GM12878 (cell line): ENCODE measurements around the gene LMF2. TPM values are rescaled to one million over a fixed set of nuclear protein-coding genes. Genes with fewer than 3 reads are reported as not detected.

Source experiments
- BCL3 ChIP-seq: IDR thresholded peaks from 2 replicates; pipeline ENCODE4 v1.6.1; 2011; ENCODE audit warnings: borderline replicate concordance, low read depth, mild to moderate bottlenecking, moderate library complexity, low read length; ENCODE audit not compliant: insufficient read depth, poor library complexity, severe bottlenecking
- CBFB ChIP-seq: IDR thresholded peaks from 2 replicates; pipeline ENCODE4 v1.6.1; 2016; ENCODE audit warnings: antibody characterized with exemption, low read depth
- CBX3 ChIP-seq: fragments of 200-600 bp; sonication (generic); IDR thresholded peaks from 2 replicates; pipeline ENCODE4 v1.6.1; 2016; ENCODE audit warnings: low read depth, borderline replicate concordance
- CUX1 ChIP-seq: IDR thresholded peaks from 2 replicates; pipeline ENCODE4 v1.6.1; 2012; ENCODE audit warnings: improper control_type of control experiment, low read depth, low read length; ENCODE audit not compliant: insufficient replicate concordance
- EED ChIP-seq: sonication (generic); IDR thresholded peaks from 2 replicates; pipeline ENCODE4 v1.6.1; 2016; ENCODE audit warnings: antibody characterized with exemption, low read depth
- EGR1 ChIP-seq, 2 experiments: IDR thresholded peaks; 1 replicate in 1 of 2; 2 replicates in 1 of 2; pipeline ENCODE4 v1.6.1; 2011 to 2012; ENCODE audit warnings: low read depth in 2 of 2, low read length in 2 of 2, borderline replicate concordance in 1 of 2, mild to moderate bottlenecking in 1 of 2, moderate library complexity in 1 of 2
- ETV6 ChIP-seq, 2 experiments: fragments of 450-650 bp in 1 of 2; IDR thresholded peaks in 1 of 2; conservative IDR thresholded peaks in 1 of 2; 2 replicates each; pipeline ENCODE4 v1.6.1; 2014; ENCODE audit warnings: antibody characterized with exemption in 1 of 2, borderline replicate concordance in 1 of 2, low read depth in 1 of 2, mild to moderate bottlenecking in 1 of 2, moderate library complexity in 1 of 2
- KAT2A ChIP-seq: conservative IDR thresholded peaks from 2 replicates; pipeline ENCODE4 v1.6.1; 2011; ENCODE audit warnings: low read depth, low read length; ENCODE audit not compliant: control insufficient read depth
- MLLT1 ChIP-seq: fragments of 450-650 bp; IDR thresholded peaks from 2 replicates; pipeline ENCODE4 v1.6.1; 2016; ENCODE audit warnings: mild to moderate bottlenecking
- MTA2 ChIP-seq: fragments of 450-650 bp; IDR thresholded peaks from 2 replicates; pipeline ENCODE4 v1.6.1; 2016; ENCODE audit warnings: low read depth, mild to moderate bottlenecking, moderate library complexity
- MTA3 ChIP-seq: IDR thresholded peaks from 2 replicates; pipeline ENCODE4 v1.6.1; 2012; ENCODE audit warnings: low read length, inconsistent platforms, borderline replicate concordance
- PAX5 ChIP-seq: IDR thresholded peaks from 2 replicates; pipeline ENCODE4 v1.6.1; 2011; ENCODE audit warnings: low read depth, low read length, borderline replicate concordance
- PML ChIP-seq: IDR thresholded peaks from 2 replicates; pipeline ENCODE4 v1.6.1; 2012; ENCODE audit warnings: low read length, inconsistent platforms
- POLR2A ChIP-seq: IDR thresholded peaks from 2 replicates; pipeline ENCODE4 v1.6.1; 2011; ENCODE audit warnings: low read depth, mild to moderate bottlenecking, low read length
- RB1 ChIP-seq: fragments of 450-650 bp; formaldehyde crosslinking; IDR thresholded peaks from 2 replicates; pipeline ENCODE4 v1.6.1; 2017; ENCODE audit warnings: mild to moderate bottlenecking, borderline replicate concordance
- RFX5 ChIP-seq: IDR thresholded peaks from 2 replicates; pipeline ENCODE4 v1.6.1; 2011; ENCODE audit warnings: low read depth, low read length, improper control_type of control experiment
- SMAD1 ChIP-seq: fragments of 450-650 bp; IDR thresholded peaks from 2 replicates; pipeline ENCODE4 v1.6.1; 2018; ENCODE audit warnings: mild to moderate bottlenecking, low read depth; ENCODE audit not compliant: partially characterized antibody
- SREBF1 ChIP-seq: IDR thresholded peaks from 2 replicates; pipeline ENCODE4 v1.6.1; 2012; ENCODE audit warnings: mild to moderate bottlenecking, low read length
- SREBF2 ChIP-seq: IDR thresholded peaks from 2 replicates; pipeline ENCODE4 v1.6.1; 2012; ENCODE audit warnings: mild to moderate bottlenecking, low read length
- TARDBP ChIP-seq: IDR thresholded peaks from 2 replicates; pipeline ENCODE4 v1.6.1; 2016; ENCODE audit warnings: borderline replicate concordance
- TCF7 ChIP-seq: IDR thresholded peaks from 2 replicates; pipeline ENCODE4 v1.6.1; 2014; ENCODE audit warnings: antibody characterized with exemption, borderline replicate concordance
- USF1 ChIP-seq: IDR thresholded peaks from 2 replicates; pipeline ENCODE4 v1.6.1; 2011; ENCODE audit warnings: borderline replicate concordance, low read depth, mild to moderate bottlenecking, moderate library complexity, mixed read lengths, low read length; ENCODE audit not compliant: insufficient read depth; ENCODE audit errors: extremely low read length
- ZNF274 ChIP-seq: IDR thresholded peaks from one replicate; pipeline ENCODE4 v1.8.0; 2011; ENCODE audit not compliant: insufficient read length, insufficient read depth
- polyA plus RNA-seq, 11 experiments: library from polyadenylated mRNA; depleted of rRNA in 4 of 11; unstranded in 6 of 11; stranded (reverse) in 5 of 11; fragments of >200 nt; fragmentation: Nextera tagmentation in 4 of 11; fragmentation: Illumina TruSeq in 1 of 11; extraction: Ambion mirVana in 4 of 11; extraction: Trizol in 1 of 11; gene quantifications; 1 replicate in 1 of 11; 2 replicates in 10 of 11; pipeline versions ENCODE4 v1.2.1 to v1.2.3, GENCODE V29; 2011 to 2016; ENCODE audit warnings: inconsistent platforms in 2 of 11, missing spikeins in 2 of 11, low read depth in 1 of 11
- total RNA-seq, 4 experiments: library from RNA; depleted of rRNA in 3 of 4; stranded (reverse); fragments of >200 nt in 3 of 4; fragmentation: Illumina TruSeq in 1 of 4; extraction: Trizol in 1 of 4; gene quantifications; 2 replicates each; pipeline versions ENCODE4 v1.2.1 to v1.2.3, GENCODE V29; 2013 to 2021

The LMF2 gene
- total and polyA plus RNA-seq, 10 of the 15 experiments (the other 5 are each of a cell fraction or from before 2014, with no cell fraction given), result 0.08 to 57.5 (median 21.2) TPM

GRCh38 chr22:50530877-50531545, 23.5 kb upstream of the LMF2 start (continued):
- TF ChIP-seq MLLT1 (peak; percentile 93), EGR1 (IDR thresholded peaks at IDR 0.05; ENCODE audit: borderline replicate concordance in 1 of 2, low read depth in 2 of 2, low read length in 2 of 2) (no peak; a peak in 1 of 3 replicates), SMAD1 (peak; percentile 87), BCL3 (no peak), PAX5 (peak; percentile 51; the same call in 1 of the 2 replicates), CUX1 (no peak), SREBF2 (no peak), ETV6 (conservative IDR thresholded peaks at IDR 0.05 in 1 of 2, IDR thresholded peaks at IDR 0.05 in 1 of 2; ENCODE audit: borderline replicate concordance in 1 of 2, low read depth in 1 of 2) (no peak), KAT2A (no peak), TCF7 (no peak), EED (no peak), RFX5 (no peak), SREBF1 (no peak), MTA3 (no peak), CBX3 (no peak), ZNF274 (no peak), CBFB (peak; percentile 43; the same call in 1 of the 2 replicates), RB1 (no peak), POLR2A (no peak), PML (no peak), USF1 (no peak), MTA2 (peak; percentile 61; the same call in 1 of the 2 replicates), TARDBP (no peak)
